RPMI7951 (cell line): ENCODE measurements around the gene SVOP. TPM values are rescaled to one million over a fixed set of nuclear protein-coding genes. Genes with fewer than 3 reads are reported as not detected.
A peak's percentile ranks its signal among the peaks of the same experiment; 100 is the strongest.
"Not testable (repeated sequence)": the region's sequence is repeated elsewhere in the genome, so short reads cannot be mapped to it uniquely, and the experiment has no call there.

Source experiments
- DNase-seq: peaks from one replicate; pipeline ENCODE4 v3.0.0-alpha.2; 2012; ENCODE audit warnings: low read depth
- total RNA-seq: library from RNA; depleted of rRNA; stranded (reverse); fragments of >200 nt; shearing (Covaris generic); gene quantifications from 2 replicates; pipeline ENCODE4 v1.2.3, GENCODE V29; 2014

SVOP gene
- total RNA-seq, 1 experiment from 2014 or later: under 0.01 TPM

DNA sequence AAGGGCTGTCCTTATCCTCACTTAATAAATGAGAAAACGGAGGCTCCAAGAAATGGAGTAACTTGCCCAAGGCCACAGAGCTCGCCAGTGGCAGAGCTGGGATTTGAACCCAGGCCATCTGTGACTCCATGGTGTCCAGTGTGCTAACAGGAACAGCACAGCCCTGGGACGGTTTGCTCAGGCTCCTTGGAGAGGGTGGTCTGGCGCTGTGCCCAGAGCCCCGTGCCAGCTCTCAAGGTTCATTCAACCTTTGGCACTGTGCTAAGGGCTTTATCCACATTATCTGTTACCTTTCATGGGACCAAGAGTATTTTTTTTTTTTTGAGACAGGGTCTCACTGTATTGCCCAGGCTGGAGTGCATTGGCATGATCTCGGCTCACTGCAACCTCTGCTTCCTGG lies 132.8 kb downstream of the SVOP start:
- no peak for DNase-seq

DNA sequence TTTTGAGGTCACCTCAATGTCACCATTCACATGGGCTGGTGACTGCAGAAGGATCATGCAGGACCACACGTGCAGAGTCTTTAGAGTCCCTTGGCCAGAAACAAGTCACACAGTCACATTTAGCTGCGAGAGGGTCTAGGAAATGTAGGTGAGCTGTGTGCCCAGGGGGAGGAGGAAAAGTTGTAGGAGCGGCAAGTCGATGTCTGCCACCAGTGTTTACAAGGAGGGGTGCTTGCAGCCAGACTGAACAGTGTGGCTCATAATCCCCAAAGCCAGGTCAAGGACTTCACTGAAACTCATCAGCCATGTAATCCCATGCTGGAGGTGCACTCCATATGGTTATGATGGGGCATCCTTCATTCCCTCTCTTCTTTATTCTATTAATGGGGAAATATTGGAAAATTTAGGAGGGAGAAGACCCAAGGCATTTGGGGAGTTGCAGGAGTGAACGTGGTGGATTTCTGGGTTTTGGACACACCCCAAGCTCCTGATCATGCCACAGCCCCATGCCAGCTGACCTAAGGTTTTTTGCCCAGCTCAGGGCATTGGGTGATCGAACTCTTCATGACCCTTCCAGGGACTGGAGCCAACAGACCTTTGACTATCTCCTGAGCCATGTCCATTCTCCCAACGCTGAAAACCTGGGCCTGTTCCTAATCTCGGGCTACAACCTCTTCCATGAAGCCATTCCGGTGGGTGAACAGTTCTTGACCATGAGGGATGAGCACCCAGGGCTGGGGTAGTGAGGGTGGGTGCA lies 133.8 kb downstream of the SVOP start:
- DNase-seq: no peak

DNA sequence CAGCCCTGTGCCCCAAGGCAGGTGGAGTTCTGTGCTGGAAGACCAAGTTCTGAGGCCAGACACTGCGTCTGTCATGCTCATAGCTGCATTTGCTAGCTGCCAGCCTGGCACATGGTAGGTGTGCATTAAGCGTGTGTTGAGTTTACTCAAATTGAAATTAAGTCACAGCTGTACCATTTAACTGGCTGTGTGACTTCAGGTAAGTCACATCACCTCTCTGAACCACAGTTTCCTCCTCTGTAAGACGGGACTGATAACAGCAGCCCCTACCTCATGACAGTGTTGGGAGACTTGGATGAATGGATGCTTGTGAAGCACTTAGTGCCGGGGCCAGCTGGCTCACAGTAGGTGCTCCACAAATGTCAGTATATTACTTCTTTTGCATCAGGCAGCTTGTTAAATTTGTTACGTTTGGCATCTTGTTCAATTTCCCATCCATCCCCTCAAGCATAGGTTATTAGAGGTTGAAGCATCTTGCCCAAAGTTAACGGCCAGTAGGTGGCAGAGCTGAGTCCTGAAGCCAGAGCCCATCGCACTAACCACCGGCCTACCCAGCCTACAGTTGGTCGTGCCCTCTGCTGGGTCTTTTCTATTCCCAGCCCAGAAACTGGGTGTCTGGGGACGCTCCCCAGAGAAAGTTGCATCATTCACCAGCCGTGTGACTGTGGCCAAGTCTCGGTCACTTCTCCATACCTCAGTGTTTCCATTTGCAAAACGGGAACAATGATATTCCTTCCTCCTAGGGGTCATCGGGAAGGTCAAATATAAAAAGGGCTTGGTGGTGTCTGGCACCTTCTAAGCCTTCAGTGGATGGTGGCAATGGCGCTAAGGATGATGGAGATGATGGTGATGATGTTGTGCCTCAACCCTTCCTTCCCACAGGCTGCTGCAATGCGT lies 136.5 kb downstream of the SVOP start:
- peak; percentile 25 for DNase-seq

DNA sequence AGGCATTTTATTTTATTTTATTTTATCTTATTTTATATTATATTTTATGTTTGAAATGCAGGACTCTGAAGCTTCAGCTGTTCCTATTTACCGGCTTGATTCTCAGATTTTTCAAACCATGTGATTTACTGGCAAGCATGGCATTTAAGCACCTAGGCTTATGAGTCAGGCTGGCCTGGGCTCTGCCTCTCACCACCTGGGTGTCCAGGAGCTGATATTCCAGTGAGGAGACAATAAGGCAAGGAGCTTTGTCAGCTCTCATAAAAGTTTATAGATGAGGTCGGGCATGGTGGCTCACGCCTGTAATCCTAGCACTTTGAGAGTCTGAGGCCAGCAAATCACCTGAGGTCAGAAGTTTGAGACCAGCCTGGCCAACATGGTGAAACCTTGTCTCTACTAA lies 138.9 kb downstream of the SVOP start:
- no peak for DNase-seq

DNA sequence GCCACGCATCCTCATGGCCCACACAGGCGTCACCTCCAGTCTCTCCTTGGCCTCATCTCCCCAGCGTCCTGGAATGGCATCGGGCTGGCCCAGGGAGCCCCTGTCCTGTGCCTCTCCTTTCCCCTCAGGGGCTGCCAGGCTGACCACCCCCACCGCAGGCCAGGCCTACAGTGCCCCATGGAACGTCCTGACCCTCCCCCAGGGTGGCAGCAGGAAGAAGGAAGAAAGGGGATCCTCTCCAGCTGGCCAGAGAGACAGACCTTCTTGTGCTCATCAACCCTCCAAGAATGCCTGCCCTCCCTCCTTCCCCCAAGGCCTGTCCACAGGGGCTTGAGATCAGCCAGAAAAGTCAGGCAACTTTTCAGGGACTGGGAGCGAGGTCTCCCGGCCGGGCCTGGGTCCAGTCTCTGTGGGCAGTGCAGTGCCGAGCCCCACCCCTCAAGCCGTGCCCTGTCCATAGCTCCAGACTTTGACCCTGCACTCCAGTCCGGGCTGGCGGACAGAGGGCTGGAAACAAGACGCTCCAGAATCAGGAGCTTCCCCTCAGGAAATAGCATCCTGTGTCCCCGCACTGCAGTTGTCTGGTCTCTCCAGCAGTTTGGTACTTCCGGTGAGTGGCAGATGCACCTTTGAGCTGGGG lies 141.1 kb downstream of the SVOP start, which contains the start of gene DAO:
DAO (plus strand) TSS at position 478 of the 640 bp plus-strand sequence. CDS start 4,915 bp downstream, outside the sequence.
- DNase-seq: no peak

DNA sequence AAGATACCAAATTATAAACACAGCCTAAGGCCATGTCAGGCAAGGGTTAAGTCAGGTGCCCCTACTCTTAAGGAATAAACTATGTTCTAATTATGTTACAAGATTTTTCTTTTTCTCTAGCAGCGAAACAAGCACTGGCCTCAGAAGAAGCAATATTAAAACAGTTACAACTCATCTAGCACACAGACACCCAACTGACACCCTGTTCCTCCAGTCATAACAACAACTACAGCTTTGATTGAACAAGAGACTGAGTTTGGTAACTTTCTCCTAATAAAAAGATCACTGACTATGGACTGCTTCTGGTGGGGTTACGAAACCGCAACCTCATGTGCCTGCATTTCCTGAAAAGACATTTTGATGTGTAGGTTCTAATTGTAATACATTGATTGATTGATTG lies 144.3 kb downstream of the SVOP start:
- DNase-seq: no peak

DNA sequence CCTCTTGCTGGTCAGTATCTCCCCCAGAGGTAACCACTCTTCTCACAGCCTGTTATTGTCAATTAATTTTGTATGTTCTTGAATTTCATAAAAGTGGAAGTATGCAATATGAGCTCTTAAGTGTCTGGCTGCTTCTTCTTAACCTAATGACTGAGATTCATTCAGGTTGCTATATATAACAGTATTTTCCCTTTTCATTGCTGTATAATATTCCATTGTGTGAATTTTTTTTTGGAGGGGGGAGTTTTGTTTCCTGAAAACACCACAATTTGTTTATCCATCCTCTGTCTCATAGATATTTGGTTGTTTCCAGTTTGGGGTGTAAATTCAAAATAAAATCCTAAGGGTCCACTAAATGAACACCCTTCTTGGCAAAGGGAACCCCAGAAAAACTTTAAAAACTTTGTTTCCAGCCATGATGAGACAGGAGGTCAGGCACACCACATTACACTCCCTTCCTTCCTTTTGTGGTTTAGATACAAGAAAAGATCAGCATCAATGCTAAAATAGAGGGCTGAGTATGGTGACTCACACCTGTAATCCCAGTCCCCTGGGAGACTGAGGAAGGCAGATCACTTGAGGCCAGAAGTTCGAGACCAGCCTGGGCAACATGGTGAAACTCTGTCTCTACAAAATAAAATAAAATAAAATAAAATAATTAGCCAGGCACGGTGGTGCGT lies 145.0 kb downstream of the SVOP start:
- DNase-seq: peak; percentile 12

DNA sequence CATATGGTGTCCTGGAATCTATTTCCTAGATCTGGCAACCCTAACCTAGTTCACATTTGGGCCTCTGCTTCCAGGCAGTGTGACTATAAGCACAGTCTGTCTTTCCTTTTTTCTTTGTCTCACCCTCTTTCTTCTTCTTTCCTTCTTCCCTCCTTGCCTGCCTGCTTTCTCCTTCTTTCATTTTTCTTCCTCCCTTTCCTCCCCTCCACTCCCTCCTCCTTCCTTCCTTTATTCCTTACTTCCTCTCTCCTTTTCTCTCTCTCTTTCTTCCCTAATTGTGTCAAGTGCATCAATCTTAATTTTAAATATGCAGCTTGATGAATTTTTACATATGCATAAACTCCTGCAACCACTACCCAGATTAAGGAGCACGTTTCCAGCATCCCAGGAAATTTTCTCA lies 145.6 kb downstream of the SVOP start:
- DNase-seq: no peak

DNA sequence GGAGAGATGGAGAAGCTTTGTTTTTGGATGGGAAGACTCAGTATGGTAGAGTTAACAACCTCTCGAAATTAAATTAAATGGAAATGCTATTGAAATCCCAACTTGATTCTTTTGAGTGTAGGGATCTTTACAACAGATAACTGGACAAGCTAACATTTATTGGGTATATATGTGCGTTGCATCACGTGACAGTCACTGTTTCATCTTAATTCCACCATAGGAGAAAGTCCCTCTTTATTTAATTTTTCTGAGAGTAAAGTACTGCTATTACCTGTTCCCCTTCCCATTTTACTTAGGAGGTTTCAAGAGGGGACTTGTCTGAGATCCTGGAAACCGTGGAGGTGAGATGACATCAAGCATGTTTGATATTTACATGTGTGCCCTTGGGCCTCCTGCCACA lies 152.1 kb downstream of the SVOP start:
- DNase-seq: no peak

DNA sequence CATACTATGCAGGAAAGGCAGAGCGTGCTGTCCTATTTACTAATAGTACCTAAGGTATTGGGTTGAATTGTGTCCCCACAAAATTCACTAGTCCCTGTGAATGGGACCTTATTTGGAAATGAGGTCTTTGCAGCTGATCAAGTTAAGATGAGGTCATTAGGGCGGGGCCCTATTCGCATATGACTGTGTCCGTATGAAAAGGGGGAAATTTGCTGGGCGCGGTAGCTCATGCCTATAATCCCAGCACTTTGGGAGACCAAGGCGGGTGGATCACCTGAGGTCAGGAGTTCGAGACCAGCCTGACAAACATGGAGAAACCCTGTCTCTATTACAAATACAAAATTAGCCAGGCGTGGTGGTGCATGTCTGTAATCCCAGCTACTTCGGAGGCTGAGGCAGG lies 154.8 kb downstream of the SVOP start:
- DNase-seq: not testable (repeated sequence)

DNA sequence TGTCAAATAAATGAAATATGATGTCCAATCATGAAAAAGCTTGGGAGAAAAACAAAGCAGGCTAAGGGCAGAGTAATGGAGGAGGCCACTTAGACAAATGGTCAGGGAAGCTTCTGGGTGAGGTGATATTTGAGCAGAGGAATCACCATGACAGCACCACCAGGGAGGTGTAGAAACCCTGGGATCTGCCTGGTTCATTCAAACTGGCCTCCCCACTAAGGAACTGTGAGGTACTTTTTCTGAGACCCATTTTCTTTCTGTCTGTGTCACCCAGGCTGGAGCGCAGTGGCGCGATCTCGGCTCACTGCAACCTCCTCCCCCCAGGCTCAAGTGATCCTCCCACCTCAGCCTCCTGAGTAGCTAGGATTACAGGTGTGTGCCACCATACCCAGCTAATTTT lies 155.7 kb downstream of the SVOP start:
- DNase-seq: no peak

DNA sequence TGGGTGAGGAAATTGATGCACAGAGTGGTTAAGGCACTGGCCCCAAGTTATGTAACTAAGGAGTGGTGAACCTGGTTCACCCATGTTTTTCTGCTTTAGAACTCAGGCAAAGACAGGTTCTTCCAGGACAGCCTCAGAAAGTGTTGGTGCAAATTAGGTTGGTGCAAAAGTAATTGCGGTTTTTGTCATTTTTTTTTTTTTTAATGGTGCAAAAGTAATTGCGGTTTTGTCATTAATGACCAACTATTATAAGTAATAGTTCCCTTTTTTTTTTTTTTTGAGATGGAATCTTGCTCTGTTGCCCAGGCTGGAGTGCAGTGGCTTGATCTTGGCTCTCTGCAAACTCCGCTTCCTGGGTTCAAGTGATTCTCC lies 158.3 kb downstream of the SVOP start:
- no peak for DNase-seq

DNA sequence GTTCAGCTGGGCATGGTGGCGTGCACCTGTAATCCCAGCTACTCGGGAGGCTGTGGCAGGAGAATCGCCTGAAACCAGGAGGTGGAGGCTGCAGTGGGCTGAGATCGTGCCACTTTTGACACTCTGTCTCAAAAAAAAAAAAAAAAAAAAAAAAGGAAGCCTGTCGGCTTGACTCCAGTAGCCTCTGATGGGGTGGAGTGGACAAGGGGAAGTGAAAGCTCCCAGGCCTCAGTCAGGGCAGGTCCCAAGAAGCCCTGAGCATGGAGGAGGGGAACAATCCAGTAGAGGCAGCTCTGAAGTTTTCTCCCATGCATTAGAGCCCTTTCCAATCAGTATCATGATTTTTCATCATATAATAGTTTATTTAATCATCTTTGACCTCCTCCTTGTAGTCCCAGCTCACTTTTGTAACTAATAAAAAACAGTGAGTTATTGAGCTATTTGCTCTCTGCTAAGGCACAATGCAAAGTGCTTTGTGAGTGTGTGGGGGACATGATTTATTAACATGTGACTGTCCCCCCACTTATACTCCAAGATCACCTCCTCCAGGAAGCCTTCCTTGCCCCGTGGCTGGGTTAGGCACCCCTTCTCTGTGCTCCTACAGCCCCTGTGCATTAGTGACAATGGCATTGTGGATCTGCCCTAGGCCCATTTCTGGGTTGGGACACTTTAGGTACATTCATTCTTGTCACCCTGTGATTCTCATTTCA lies 158.8 kb downstream of the SVOP start:
- no peak for DNase-seq

DNA sequence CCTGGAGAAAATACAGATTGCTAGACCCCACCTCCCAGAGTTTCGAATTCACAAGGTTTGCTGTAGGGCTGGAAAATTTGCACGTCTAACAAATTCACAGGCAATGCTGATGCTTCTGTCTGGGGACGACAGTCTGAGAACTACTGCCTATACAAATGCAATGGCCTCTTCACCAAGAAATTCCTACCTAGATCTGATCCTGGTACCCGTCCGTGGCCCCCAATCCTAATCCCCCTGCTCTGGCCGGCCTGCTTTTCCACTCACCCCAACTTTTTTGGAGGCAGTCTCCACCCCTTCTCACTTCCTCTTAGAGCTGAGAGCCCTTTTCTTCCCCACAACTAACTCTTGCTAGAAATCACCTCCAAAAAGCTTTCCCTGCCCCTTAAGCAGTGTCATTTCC lies 160.4 kb downstream of the SVOP start:
- no peak for DNase-seq

DNA sequence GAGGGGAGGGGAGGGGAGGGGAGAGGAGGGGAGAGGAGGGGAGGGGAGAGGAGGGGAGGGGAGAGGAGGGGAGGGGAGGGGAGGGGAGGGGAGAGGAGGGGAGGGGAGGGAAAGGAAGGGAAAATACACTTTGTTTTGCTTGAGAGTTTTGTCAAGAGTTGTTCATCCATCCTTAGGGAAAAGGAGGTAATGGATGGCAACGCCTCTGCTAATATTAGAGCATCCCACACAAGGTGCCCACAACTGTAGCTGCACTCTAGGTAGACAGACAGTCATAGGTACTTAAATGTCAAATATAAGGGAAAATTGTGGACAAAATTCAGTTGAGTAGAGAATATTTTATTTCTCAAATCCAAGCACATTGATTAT lies 161.0 kb downstream of the SVOP start:
- DNase-seq: no peak

DNA sequence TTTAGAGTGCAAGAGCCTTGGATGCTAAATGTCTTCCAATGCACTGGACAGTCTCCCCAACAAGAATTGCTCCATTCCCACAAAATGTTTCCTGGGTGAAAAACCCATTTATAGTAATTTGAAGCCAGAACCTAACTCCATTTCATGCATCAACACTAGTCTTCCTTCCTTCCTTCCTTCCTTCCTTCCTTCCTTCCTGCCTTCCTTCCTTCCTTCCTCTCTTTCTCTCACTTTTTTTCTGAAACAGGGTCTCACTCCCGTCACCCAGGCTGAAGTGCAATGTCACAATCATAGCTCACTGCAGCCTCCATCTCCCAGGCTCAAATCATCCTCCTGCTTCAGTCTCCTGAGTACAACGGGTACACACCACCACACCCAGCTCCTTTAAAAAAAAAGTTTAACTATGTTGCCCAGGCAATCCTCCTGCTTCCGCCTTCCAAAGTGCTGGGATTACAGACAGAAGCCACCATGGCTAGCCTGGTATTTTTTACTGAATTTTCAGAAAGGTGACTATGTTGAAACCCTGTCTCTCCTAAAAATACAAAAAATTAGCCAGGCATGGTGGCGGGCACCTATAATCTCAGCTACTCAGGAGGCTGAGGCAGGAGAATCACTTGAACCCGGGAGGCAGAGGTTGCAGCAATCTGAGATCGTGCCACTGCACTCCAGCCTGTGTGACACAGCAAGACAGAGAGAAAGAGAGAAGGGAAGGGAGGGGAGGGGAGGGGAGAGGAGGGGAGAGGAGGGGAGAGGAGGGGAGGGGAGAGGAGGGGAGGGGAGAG lies 161.5 kb downstream of the SVOP start:
- not testable (repeated sequence) for DNase-seq

DNA sequence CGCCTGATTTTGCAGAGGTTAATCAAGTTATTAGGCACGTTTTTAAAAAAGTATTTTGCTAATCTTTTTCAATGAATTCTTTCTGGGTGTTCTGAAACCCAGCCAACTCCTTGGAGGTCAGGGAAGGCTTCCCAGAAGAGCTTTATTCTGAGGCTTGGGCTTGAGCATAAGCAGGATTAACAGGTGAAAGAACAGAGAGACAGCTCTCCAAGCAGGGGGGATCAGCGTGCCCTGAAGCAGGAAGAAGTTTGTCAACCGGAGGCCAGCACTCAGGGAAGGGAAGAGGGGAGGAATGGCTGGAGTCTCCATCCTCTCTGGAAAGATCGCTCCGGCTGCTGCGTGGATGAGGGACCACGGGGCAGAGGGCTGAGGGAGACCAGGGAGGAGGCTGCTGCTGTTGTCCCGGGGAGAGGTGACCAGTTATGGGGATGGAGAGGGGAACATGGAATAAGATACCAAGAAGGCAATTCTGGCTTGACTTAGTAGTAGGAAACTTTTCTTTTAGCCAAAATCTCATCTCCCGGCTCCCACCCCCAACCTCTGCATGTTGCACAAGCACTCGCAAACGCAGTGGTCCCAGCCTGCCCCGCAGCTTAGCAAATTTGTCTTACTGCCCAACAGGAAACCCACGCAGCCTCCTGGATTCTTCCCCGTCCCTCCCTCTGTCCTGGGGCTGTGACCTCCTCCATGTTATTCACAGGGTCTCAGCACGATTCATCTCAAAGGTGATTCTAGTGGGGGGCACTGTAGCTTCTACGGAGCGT lies 162.4 kb downstream of the SVOP start:
- no peak for DNase-seq
